Ascending aorta (tissue), 2 donors: Measurements from ENCODE around the gene CDH19. TPM values are rescaled to one million over a fixed set of nuclear protein-coding genes. Genes with fewer than 3 reads are reported as not detected.

Experiments used
- DNase-seq, 2 donors: peaks; one replicate each; pipeline ENCODE4 v3.0.0-alpha.2; 2019; ENCODE audit warnings: low spot score in 2 of 2
- H3K27ac ChIP-seq, 2 donors: fragments of 200-600 bp; sonication (generic); one replicate each; pipeline ENCODE4 v1.5.1; 2016 to 2017; ENCODE audit warnings: mild to moderate bottlenecking in 1 of 2
- H3K27me3 ChIP-seq: fragments of 200-600 bp; sonication (generic); one replicate; pipeline ENCODE4 v1.5.1; 2017
- H3K36me3 ChIP-seq, 2 donors: fragments of 200-600 bp; sonication (generic); one replicate each; pipeline ENCODE4 v1.5.1; 2016
- H3K4me1 ChIP-seq, 2 donors: fragments of 200-600 bp; sonication (generic); one replicate each; pipeline ENCODE4 v1.5.1; 2016 to 2017; ENCODE audit warnings: mild to moderate bottlenecking in 1 of 2
- H3K4me3 ChIP-seq, 2 donors: fragments of 200-600 bp; sonication (generic); one replicate each; pipeline ENCODE4 v1.5.1; 2016 to 2017; ENCODE audit warnings: mild to moderate bottlenecking in 1 of 2
- H3K9me3 ChIP-seq, 2 donors: fragments of 200-600 bp; sonication (generic); one replicate each; pipeline ENCODE4 v1.5.1; 2016
- intact Hi-C: fragments of 100-400 bp; cut with DNase I; formaldehyde crosslinking; loops from one replicate; pipeline ENCODE4 v1.15.1; 2023
- total RNA-seq: library from RNA; depleted of rRNA; stranded (reverse); fragments of >200 nt; gene quantifications from one replicate; pipeline ENCODE4 v1.1.0, GENCODE V29; 2016
- TF ChIP-seq, protein P1 (sequence below), 3 experiments: fragments of 200-600 bp in 2 of 3; fragments of 450-650 bp in 1 of 3; sonication (generic) in 2 of 3; IDR thresholded peaks; one replicate each; pipeline ENCODE4 v1.5.1; 2016 to 2019; ENCODE audit warnings: antibody characterized with exemption in 3 of 3, mild to moderate bottlenecking in 1 of 3, moderate library complexity in 1 of 3

CDH19 gene
- total RNA-seq, 1 donor from 2014 or later = 0.21 TPM

GRCh38 chr18:66523219-66523991 is 80.5 kb downstream of the CDH19 start:
- DNase-seq = no peak
- TF ChIP-seq, protein P1, sequence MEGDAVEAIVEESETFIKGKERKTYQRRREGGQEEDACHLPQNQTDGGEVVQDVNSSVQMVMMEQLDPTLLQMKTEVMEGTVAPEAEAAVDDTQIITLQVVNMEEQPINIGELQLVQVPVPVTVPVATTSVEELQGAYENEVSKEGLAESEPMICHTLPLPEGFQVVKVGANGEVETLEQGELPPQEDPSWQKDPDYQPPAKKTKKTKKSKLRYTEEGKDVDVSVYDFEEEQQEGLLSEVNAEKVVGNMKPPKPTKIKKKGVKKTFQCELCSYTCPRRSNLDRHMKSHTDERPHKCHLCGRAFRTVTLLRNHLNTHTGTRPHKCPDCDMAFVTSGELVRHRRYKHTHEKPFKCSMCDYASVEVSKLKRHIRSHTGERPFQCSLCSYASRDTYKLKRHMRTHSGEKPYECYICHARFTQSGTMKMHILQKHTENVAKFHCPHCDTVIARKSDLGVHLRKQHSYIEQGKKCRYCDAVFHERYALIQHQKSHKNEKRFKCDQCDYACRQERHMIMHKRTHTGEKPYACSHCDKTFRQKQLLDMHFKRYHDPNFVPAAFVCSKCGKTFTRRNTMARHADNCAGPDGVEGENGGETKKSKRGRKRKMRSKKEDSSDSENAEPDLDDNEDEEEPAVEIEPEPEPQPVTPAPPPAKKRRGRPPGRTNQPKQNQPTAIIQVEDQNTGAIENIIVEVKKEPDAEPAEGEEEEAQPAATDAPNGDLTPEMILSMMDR (IDR thresholded peaks at IDR 0.05) = no peak
- Histone ChIP-seq H3K4me1 (no peaks in the 10 kb centered on the region), H3K36me3 (no peaks in the 10 kb centered on the region), H3K4me3 (no peak overlapping the region), H3K9me3 (no peaks in the 10 kb centered on the region), H3K27me3 (no peaks in the 10 kb centered on the region), H3K27ac (no peak overlapping the region)
- intact Hi-C loops = no loop called here

DNA sequence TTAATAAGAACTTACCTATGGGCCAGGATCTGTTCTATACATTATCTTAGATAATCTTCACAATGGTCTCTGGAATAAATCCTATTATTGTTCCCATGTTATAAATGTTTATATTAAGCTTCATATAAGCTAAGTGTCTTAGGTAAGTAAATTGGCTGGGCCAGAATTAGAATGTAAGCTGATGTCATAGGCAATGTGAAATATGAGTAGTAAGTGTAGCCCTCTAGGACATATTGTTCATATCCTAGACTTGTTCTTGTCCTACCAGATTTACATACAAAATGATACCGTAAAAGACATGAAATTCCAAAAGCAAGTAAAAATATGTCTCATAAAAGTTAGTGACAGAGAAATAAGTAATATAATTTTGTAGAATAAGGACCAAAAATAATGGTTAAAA is 89.9 kb downstream of the CDH19 start:
- H3K36me3 ChIP-seq = no peaks in the 10 kb centered on the region
- H3K27ac ChIP-seq = no peak overlapping the region
- no peaks in the 10 kb centered on the region for H3K4me1 ChIP-seq
- no peak for DNase-seq
- H3K4me3 ChIP-seq = no peak overlapping the region
- H3K9me3 ChIP-seq = no peaks in the 10 kb centered on the region
- TF ChIP-seq, protein P1 (IDR thresholded peaks at IDR 0.05) = no peak
- no peaks in the 10 kb centered on the region for H3K27me3 ChIP-seq
- intact Hi-C loops = no loop called here

- DNase-seq = no peak
- TF ChIP-seq, protein P1 (IDR thresholded peaks at IDR 0.05) = no peak
- intact Hi-C loops = no loop called here
Measured at GRCh38 chr18:66511792-66512191, 92.1 kb downstream of the CDH19 start.

GRCh38 chr18:66511289-66511688 is 92.6 kb downstream of the CDH19 start:
- DNase-seq = no peak
- Histone ChIP-seq H3K4me3 (no peak overlapping the region), H3K27ac (no peak overlapping the region), H3K4me1 (no peaks in the 10 kb centered on the region), H3K27me3 (no peaks in the 10 kb centered on the region), H3K36me3 (no peaks in the 10 kb centered on the region), H3K9me3 (no peaks in the 10 kb centered on the region)
- TF ChIP-seq, protein P1 (IDR thresholded peaks at IDR 0.05) = no peak
- intact Hi-C loops = no loop called here

More at GRCh38 chr18:66511792-66512191, 92.1 kb downstream of the CDH19 start:
- Histone ChIP-seq H3K27ac (no peak overlapping the region), H3K27me3 (no peaks in the 10 kb centered on the region), H3K4me3 (no peak overlapping the region), H3K36me3 (no peaks in the 10 kb centered on the region), H3K4me1 (no peaks in the 10 kb centered on the region), H3K9me3 (no peaks in the 10 kb centered on the region)

- intact Hi-C loops = no loop called here
- Histone ChIP-seq H3K27ac (no peak overlapping the region), H3K36me3 (no peaks in the 10 kb centered on the region), H3K9me3 (no peaks in the 10 kb centered on the region), H3K4me1 (no peaks in the 10 kb centered on the region), H3K27me3 (no peaks in the 10 kb centered on the region), H3K4me3 (no peak overlapping the region)
- no peak for DNase-seq
- TF ChIP-seq, protein P1 (IDR thresholded peaks at IDR 0.05) = no peak
Measured at GRCh38 chr18:66510357-66511045, 93.4 kb downstream of the CDH19 start.
